Measurements from ENCODE around the gene ASCL5.

Gene ASCL5

DNA sequence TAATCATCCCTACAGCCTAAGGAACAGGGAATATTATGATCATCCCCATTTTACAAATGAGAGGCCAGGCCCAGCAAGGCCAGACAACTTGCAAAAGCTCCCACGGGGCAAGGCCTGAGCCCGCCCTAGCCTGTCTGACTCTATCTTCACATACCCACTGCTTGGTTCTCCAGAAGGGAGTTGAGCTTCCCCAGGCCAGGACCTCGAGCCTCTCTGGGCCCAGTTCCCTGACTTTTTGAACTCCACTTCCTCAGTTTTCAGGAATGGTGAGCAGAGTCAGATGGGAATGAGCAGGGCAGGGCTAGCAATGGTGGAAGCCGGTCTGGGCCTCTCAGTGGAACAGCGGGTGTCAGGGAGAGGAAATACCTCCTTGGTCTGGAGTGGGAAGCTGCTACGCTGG, 54.1 kb downstream of the ASCL5 start:
- no peaks in the 10 kb centered on the region for H3K4me1 Mint-ChIP-seq
- no peaks in the 10 kb centered on the region for H3K9me3 Mint-ChIP-seq
- DNase-seq (ENCODE audit: low spot score in 2 of 2) (no peak), ATAC-seq (no peak)
- no peaks in the 10 kb centered on the region for H3K36me3 Mint-ChIP-seq
- no peak overlapping the region for H3K27ac Mint-ChIP-seq
- H3K4me3 Mint-ChIP-seq = no peak overlapping the region

DNA sequence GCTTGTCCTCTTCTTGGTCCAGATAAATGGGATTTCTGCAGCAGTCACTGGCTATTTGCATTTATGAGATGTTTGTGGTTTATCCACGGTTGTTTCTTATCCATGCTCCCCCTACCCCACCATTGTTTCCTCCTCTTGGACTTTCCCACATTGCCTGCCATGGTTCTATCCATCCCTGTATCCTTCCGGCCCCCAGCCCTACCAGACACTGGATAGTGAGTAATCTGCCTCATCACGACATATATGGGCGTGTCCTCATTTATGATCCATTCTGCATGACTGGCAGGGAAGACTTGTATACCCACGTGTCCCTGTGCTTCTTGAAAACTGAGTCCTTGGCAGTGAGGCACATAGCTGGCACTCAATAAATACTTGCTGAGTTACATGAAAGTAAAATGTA, 54.8 kb downstream of the ASCL5 start:
- Mint-ChIP-seq H3K4me1 (no peaks in the 10 kb centered on the region), H3K9me3 (no peaks in the 10 kb centered on the region), H3K4me3 (no peak overlapping the region), H3K27ac (no peak overlapping the region), H3K36me3 (no peaks in the 10 kb centered on the region)
- DNase-seq (ENCODE audit: low spot score in 2 of 2) (no peak), ATAC-seq (no peak)

DNA sequence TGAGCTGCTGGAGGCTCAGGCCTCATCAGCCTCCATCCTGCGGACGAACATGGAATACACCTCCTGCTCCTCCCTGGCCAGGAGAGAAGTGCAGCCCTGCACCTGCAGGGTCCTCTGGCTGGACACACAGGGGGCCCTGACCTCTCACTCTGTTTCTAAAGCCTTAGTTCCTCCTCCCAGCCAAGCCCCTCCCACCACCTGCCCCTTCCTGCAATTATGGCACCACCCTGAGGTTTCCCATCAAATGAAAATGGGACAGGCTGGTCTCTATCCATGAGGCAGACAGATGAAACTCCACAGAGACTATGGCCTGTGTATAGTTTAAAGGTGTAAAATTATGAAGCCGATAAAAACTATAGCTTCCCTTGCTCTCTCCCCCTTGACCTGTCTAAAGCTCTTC, 57.3 kb downstream of the ASCL5 start:
- Mint-ChIP-seq H3K9me3 (no peaks in the 10 kb centered on the region), H3K27ac (no peak overlapping the region), H3K36me3 (no peaks in the 10 kb centered on the region), H3K4me3 (no peak overlapping the region), H3K4me1 (no peaks in the 10 kb centered on the region)
- no peak for ATAC-seq
- no peak for DNase-seq (ENCODE audit: low spot score in 2 of 2)

DNA sequence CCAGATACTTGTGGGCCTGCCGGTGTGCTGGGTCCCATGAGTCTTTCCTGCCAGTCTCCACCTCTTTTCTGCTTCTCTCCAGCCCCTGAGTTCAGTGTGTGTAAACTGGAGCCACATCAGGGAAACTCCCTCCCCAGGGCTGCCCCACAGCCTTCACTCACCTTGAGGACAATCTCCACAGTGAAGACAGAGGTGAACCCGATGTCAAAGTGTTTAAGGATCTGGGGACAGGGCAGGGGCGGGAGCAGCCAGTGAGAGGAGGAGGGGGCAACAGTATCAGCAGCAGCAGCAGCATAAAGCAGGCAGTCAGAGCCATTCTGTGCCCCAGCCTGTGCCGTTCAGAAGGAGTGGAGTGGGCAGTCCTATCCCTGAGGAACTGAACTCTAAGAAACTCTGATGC, 58.0 kb downstream of the ASCL5 start:
- Mint-ChIP-seq H3K36me3 (no peaks in the 10 kb centered on the region), H3K4me1 (no peaks in the 10 kb centered on the region), H3K4me3 (no peak overlapping the region), H3K9me3 (no peaks in the 10 kb centered on the region), H3K27ac (no peak overlapping the region)
- DNase-seq (ENCODE audit: low spot score in 2 of 2) (no peak), ATAC-seq (no peak)

DNA sequence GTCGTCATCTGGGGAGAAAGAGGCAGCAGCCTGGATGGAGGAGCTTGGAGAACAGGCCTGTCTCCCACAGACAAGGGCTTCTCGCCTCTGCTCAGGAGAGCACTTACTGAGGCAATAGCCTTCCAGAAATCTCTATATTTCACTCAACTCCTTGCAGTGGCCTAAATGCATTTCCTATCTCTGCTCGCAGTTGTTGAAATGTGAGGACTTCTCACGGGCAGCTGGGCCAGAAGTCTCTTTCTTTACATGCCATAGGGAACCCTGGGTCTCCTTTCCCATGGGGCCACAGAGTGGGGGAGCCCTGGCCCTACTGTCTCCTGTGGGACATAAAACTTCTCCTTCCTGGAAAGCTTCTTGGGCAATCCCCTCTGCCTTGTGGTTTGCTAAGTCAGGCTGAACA, 60.0 kb downstream of the ASCL5 start:
- Mint-ChIP-seq H3K27ac (no peak overlapping the region), H3K9me3 (no peaks in the 10 kb centered on the region), H3K4me1 (no peaks in the 10 kb centered on the region), H3K4me3 (no peak overlapping the region), H3K36me3 (no peaks in the 10 kb centered on the region)
- ATAC-seq (no peak), DNase-seq (ENCODE audit: low spot score in 2 of 2) (no peak)

DNA sequence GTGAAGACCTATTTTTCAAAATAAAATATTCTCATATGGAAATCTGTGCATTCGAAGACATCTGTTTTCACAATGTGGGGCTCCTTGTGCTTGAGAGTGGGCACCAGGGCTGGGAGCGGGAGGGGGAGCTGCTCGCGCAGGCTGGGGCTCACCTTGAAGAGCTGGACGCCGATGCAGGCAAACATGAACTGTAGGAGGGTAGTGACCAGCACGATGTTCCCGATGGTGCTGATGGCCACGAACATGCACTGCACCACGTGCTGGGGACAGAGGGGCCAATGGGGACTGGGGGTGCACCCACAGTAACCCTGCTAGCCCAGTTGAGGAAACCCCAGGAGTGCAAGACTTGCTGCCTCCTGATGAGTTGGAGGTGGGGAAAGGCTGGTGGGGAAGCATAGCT, 61.3 kb downstream of the ASCL5 start:
- no peak overlapping the region for H3K4me3 Mint-ChIP-seq
- no peaks in the 10 kb centered on the region for H3K4me1 Mint-ChIP-seq
- ATAC-seq (no peak), DNase-seq (ENCODE audit: low spot score in 2 of 2) (no peak)
- no peaks in the 10 kb centered on the region for H3K9me3 Mint-ChIP-seq
- no peak overlapping the region for H3K27ac Mint-ChIP-seq
- no peaks in the 10 kb centered on the region for H3K36me3 Mint-ChIP-seq

DNA sequence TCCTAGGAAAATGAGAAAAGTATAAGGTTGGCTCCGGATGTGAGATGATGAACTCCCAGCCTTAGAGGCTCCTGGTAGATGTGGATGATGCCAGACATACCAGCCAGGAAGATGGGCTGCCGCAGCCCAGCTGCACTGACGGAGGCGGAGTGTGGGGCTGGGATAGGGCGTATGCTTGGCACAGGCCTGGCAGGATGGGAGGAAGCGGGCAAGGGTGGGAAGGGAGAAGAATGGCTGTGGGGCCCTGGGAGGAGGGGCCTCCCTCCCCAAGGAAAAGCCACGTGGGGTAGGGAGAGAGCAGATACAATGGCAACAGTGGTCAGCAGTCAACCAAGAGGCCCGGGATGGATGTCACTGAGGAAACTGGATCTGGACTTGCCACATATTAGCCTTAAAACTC, 62.2 kb downstream of the ASCL5 start:
- Mint-ChIP-seq H3K27ac (peak overlapping the region; percentile 1), H3K36me3 (no peaks in the 10 kb centered on the region), H3K4me3 (no peak overlapping the region), H3K4me1 (no peaks in the 10 kb centered on the region), H3K9me3 (no peaks in the 10 kb centered on the region)
- no peak for DNase-seq (ENCODE audit: low spot score in 2 of 2)
- ATAC-seq = no peak

Data from stimulated activated effector memory CD8-positive, alpha-beta T cell treated with anti-CD3 and anti-CD28 coated beads, Interleukin-12 subunit alpha, Interleukin-12 subunit beta, amount 100 ng/mL, for 72 hours (primary cell).